Right lobe of liver (tissue), 4 donors: Measurements from ENCODE around the gene SETDB1.

ENCODE experiments used
- CTCF ChIP-seq, 4 donors: fragments of 200-600 bp in 3 of 4; fragments of 450-650 bp in 1 of 4; IDR thresholded peaks; one replicate each; pipeline versions ENCODE4 v1.5.1 to v1.8.0; 2016 to 2022; ENCODE audit warnings: antibody characterized with exemption in 4 of 4, mild to moderate bottlenecking in 2 of 4
- POLR2A ChIP-seq: fragments of 450-650 bp; IDR thresholded peaks from one replicate; pipeline ENCODE4 v1.6.1; 2017; ENCODE audit warnings: antibody characterized with exemption, mild to moderate bottlenecking
- donor health status: DM: no; HTN: no; CAD: no.
- donor health status: DM: no; HTN: no; CAD: no.
- donor health status: DM: no; HTN: yes; CAD: no.

GRCh38 chr1:150909585-150910180, 16.5 kb upstream of the SETDB1 start:
- TF ChIP-seq CTCF (IDR thresholded peaks at IDR 0.05) (no peak), POLR2A (no peak)
